ENCODE results near the gene PPFIA2. TPM values are rescaled to one million over a fixed set of nuclear protein-coding genes. Genes with fewer than 3 reads are reported as not detected.

PPFIA2 gene
- total RNA-seq, 1 experiment from 2014 or later, result not detected

DNA sequence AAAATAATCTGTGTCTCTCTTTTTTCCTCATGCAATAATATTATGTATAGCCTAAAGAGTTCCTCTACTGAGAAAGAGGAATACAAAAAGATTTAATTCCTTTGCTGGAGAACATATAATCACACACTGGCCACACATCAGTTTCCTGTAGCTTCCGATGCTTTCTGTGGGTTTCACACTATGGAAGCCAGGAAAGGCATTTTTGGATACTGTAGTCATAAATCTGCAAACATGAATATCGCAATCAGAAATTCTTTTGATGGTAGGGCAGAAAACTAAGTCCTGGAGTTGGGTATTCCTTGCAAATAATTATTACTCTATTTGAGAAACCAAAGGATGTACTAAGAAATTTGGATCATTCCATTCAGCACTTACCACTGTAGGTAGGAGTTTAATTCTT, 421.3 kb downstream of the PPFIA2 start:
- in situ Hi-C loops (cut with HindIII; ENCODE audit: low pct_unique_long_range_greater_than_20kb, low sequenced_read_pairs), result no loop called here

DNA sequence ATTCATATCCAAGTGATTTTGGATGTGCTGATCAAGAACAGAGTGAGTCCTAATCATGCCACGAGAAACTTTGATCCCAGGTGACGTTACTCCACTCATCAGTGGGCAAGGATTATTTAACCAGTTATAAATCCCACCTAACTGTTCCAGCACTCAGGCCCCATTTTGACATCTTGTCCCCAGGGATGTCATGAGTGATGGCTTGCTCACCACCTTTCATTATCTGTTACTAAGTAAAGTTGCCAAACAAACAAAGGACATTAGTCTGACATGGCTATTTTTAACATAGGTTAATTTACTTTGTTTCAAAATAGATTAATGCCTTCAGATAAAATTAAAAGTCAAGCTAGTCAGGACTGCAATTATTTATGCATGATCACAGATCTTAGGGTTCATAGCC, 425.3 kb downstream of the PPFIA2 start:
- DNase-seq (ENCODE audit: low read depth, low spot score), result no peak
- in situ Hi-C loops (cut with HindIII; ENCODE audit: low pct_unique_long_range_greater_than_20kb, low sequenced_read_pairs), result no loop called here

More for the DNA sequence above, 421.3 kb downstream of the PPFIA2 start:
- DNase-seq (ENCODE audit: low read depth, low spot score), result no peak

DNA sequence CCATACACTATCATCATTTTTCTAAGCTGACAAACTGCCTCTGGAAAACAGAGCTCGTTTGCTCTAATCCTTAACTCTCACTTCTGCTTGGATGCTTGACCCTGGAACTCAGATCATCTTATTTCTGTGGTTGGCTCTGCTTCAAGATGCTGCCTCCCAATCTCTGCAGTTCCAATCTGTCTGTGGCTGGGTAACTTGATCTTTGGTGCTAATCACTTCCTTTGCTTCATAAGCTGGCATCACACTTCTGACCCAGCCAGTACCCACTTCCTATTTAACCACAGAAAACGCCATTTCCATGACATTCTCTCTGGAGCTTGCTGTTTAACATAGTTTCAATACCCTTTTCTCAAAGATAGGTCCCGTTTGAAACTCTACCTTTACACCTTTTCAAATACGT, 427.1 kb downstream of the PPFIA2 start:
- in situ Hi-C loops (cut with HindIII; ENCODE audit: low pct_unique_long_range_greater_than_20kb, low sequenced_read_pairs), result no loop called here
- no peak for DNase-seq (ENCODE audit: low read depth, low spot score)

DNA sequence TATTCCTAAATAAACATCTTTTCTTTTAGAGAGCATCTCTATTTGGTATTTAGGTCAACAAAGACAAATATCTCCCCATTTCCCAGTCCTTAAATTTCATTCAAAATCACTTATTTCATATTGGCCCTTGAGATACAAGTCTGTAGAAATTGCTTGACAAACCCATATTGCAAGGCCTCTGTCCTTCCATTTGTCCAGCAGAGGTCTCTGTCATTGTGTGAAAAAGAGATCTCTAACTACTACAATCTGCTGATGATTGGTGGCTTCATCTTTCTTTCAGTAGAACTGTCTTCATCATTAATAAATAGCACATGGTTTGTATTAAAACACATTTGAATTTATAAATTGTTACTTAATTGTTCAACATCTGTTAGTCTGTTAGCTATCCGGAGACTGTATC, 428.7 kb downstream of the PPFIA2 start:
- in situ Hi-C loops (cut with HindIII; ENCODE audit: low pct_unique_long_range_greater_than_20kb, low sequenced_read_pairs), result no loop called here
- DNase-seq (ENCODE audit: low read depth, low spot score), result peak; percentile 25

DNA sequence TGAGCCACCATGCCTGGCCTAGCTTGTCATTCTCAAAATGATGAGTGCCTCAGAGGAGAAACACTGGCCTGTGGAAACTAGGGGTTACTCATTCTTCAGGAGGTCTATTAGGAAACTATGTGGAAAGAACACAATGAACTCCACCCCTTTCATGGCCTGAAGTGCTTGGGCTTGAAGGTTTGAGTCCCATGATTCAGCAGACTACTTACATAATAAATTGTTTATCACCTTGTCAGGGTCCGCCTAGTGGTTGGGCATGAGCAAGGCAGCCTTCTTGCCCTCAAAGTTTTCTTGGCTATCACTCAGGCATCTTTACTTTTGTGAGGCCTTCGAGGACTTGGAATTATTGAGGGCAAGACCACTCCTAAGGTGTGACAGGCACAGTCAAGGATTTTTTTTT, 430.1 kb downstream of the PPFIA2 start:
- in situ Hi-C loops (cut with HindIII; ENCODE audit: low pct_unique_long_range_greater_than_20kb, low sequenced_read_pairs), result no loop called here
- DNase-seq (ENCODE audit: low read depth, low spot score), result peak; percentile 56

DNA sequence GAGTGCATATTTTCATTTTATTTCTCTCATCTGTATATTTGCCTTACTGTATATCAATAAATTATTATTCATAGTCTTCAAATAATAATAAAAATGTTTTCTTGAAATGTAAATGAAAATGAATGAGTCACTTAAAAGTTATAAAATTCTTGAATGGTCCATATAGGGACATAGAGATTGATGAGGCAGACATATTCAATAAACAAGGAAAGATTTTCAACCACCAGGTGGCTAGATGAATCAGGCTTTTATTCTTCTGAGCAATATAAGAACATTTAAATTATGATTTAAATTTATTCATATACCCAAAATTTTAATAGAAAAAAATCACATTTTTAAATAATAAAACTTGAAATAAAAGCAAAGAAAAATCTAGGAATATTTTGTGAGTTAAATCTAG, 431.7 kb downstream of the PPFIA2 start:
- no peak for DNase-seq (ENCODE audit: low read depth, low spot score)
- in situ Hi-C loops (cut with HindIII; ENCODE audit: low pct_unique_long_range_greater_than_20kb, low sequenced_read_pairs), result no loop called here

DNA sequence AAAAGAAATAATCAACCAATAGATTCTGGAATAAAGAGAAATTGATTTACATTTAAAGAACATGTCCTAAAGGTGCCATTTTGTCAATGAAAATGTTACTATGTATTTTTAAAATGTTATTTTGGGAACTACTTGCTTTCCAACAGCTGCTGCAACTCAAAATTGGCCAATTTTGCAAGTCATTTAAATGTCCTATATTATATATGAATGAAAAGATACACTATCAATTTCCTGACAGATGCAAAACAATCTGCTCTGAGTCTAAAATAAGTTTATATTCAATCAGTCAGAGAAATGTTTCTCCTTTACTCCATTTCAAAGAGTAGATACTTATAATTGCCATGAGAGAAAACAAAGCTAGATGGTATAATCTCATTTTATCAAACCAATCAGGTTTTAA, 434.1 kb downstream of the PPFIA2 start:
- in situ Hi-C loops (cut with HindIII; ENCODE audit: low pct_unique_long_range_greater_than_20kb, low sequenced_read_pairs), result no loop called here
- DNase-seq (ENCODE audit: low read depth, low spot score), result no peak

DNA sequence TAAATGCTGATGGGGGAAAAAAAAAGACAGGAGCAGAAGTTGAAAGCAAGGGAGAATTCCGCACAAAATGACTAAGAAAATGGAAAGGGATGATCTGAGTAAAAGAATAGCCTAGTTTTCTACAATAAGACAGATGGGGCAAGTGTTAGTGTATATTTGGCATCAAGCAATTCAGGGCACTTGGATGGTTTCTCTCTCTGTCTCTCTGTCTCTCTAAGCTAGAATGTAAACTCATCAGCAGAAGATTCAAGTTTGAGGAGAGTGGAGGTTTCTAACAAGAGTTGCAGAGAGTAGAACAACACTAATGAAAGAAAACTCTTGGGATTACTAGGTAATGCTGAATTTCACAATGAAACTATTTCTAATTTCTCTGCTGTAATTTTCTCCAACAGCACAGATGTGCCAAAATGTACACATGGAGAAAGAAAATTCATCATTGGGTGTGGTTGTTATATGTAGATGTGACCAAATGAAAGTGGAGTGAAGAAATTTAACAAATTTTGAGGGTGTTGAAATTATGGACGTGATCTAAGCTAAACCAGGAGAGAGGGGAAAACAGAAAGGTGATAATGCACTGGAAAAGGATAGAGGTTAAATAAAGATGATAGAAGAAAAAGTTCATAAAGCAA, 444.1 kb downstream of the PPFIA2 start:
- no peak for DNase-seq (ENCODE audit: low read depth, low spot score)
- in situ Hi-C loops (cut with HindIII; ENCODE audit: low pct_unique_long_range_greater_than_20kb, low sequenced_read_pairs), result no loop called here

DNA sequence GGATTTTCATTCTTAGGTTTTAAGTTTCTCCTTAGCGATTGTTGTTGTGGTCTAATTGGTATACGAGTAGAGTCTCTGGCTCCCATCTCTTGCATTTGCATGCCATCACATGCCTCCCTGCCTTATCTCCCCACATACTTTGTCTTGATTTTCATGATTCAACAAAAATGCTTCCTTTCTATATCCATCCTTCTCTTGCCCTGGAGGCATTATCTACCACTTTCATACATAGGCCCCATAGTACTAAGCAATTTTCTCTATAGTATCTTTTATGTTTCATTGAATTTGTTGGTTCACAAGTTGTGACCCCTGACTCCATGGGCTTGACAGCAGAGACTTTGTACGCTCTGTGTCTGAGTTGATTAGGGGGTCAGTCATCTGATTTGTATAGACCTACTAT, 455.2 kb downstream of the PPFIA2 start:
- DNase-seq (ENCODE audit: low read depth, low spot score), result no peak
- in situ Hi-C loops (cut with HindIII; ENCODE audit: low pct_unique_long_range_greater_than_20kb, low sequenced_read_pairs), result no loop called here

DNA sequence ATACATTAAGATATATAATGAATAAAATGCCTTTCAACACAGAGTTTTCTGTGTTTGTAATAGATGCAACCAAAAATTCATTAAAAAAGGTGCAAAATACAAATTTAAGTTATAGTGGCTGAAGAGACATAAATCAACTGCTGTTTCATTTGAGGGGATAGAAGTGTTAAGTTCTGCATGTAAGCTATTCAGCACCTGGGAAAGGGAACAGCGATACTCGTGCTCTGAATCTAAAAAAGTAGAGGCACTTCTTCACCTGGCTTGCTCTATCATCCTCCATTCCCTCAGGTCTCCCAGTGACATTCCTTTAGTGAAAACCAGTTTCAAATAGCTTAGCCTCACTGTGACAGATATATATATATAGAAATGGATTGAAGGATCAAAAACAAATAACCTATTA, 458.7 kb downstream of the PPFIA2 start:
- in situ Hi-C loops (cut with HindIII; ENCODE audit: low pct_unique_long_range_greater_than_20kb, low sequenced_read_pairs), result no loop called here

DNA sequence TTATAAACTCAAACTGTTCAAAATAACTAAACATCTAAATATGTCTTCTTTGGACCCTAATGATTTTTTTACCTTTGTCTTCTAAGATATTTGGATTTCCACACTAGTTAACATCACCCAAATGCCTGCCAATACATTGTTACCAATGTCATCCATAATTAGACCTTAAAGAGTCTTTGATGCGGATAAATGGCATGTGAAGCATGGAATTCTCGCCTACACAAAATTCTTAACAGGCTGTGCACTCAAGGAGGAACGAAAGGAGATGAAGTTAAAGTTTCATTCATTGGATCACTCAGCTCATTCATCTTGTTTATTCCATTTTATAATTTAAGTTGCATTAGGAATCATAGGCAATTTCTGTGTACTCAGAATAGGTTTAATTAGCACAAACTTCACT, 461.5 kb downstream of the PPFIA2 start:
- in situ Hi-C loops (cut with HindIII; ENCODE audit: low pct_unique_long_range_greater_than_20kb, low sequenced_read_pairs), result no loop called here
- DNase-seq (ENCODE audit: low read depth, low spot score), result no peak

More for the DNA sequence above, 458.7 kb downstream of the PPFIA2 start:
- no peak for DNase-seq (ENCODE audit: low read depth, low spot score)

DNA sequence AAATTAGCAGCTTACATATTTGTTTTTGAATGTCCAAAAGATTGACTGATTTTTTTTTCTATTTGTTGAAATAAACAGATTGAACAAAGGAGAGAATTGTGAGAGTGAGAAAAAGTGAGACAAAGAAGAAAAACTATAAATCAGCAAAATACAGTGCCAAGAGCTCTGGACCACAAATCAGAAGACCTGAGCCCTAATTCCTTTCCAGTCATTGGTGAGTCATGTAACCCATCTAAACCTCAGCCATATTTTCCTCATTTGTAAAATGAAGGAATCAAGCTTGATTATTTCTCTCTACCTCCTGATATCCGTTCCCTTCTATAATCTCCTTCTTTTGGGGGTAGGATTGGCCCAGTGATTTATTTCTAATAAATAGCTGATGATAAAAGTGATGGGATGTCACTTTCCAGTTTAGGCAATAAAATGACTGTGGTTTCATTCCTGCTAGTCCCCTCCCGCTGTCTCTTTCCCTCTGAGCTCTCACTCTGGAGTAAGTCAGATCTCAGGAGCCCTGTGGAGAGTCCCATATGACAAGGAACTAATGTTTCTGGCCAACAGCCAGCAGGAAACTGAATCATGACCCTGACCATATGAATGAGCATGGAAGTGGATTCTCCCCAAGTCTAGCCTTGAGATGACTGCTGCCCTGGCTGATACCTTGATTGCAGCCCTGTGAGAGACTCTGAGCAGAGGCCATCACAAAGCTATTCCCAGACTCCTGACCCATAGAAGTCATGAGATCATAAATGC, 462.4 kb downstream of the PPFIA2 start:
- in situ Hi-C loops (cut with HindIII; ENCODE audit: low pct_unique_long_range_greater_than_20kb, low sequenced_read_pairs), result no loop called here
- DNase-seq (ENCODE audit: low read depth, low spot score), result no peak

DNA sequence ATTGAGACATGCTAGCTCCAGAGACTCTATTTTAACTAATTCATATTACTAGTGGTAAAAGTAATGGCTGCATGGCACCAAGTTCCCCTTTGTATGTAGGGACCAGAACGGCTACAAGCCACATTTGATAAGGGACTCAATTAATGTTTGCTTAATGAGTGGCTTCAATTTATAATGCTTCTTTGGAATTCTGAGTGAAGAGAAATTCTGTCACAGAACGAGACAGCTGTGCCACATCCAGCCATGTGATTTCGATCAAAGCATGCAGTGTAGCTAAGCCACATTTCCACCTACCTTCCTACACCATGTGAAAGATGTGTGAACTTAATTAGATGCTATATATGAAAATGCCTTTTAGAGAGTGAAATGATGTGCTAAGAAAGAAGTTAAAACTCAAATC, 463.9 kb downstream of the PPFIA2 start:
- no peak for DNase-seq (ENCODE audit: low read depth, low spot score)
- in situ Hi-C loops (cut with HindIII; ENCODE audit: low pct_unique_long_range_greater_than_20kb, low sequenced_read_pairs), result no loop called here

DNA sequence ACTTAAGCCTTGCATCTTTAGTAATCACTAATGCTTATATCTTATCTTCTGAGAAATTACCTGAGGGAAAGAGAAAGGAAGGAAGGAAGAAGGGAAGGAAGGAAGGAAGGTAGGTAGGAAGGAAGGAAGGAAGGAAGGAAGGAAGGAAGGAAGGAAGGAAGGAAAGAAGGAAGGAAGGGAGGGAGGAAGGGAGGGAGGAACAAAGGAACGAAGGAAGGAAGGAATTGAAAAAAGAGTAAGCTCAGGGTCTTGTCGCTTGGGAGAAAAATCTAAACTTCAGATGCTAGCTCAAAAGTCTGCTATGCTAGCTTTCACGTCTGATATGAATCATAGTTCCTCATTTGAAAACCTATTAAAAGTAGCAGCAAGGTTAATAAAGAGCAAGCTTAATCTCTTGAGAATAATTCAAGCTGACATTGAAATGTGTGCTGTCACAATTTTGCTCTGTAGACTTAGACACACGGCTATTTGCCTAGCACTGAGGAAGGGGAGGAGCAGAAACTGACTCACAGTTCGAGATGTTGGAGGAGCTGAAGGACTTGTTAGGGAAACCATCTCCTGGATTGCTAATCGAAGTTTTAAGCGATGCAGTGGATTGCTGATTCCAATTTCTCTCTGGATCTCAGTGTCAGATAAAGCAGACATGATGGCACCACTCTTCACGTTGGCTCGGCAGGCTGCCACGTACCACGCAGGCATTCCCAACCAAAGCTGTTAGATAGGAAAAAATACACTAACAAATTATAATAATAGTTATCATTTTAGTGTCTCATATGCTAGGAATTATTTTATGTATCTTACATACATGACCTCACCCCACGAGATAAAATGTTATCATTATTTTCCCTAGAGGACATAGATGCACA, 464.6 kb downstream of the PPFIA2 start:
- in situ Hi-C loops (cut with HindIII; ENCODE audit: low pct_unique_long_range_greater_than_20kb, low sequenced_read_pairs), result no loop called here
- no peak for DNase-seq (ENCODE audit: low read depth, low spot score)

DNA sequence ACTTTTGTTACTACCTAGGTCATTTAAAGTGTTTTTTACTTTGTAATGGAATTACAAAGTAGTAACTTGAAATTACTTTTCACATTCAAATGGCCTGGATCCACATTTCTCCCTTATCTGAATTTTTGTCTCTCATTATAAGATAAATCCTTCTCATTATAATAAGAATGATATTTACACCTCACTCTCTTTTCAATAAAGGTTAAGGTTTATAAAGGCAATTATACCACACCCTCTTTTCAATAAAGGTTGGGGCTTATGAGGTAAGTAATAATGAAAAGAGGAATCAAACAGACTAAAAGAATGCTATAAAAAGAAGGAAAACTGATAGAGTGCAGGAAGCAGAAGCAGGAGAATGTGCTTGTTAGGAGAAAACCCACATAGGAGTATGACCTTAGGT, 470.5 kb downstream of the PPFIA2 start:
- in situ Hi-C loops (cut with HindIII; ENCODE audit: low pct_unique_long_range_greater_than_20kb, low sequenced_read_pairs), result no loop called here
- DNase-seq (ENCODE audit: low read depth, low spot score), result no peak

DNA sequence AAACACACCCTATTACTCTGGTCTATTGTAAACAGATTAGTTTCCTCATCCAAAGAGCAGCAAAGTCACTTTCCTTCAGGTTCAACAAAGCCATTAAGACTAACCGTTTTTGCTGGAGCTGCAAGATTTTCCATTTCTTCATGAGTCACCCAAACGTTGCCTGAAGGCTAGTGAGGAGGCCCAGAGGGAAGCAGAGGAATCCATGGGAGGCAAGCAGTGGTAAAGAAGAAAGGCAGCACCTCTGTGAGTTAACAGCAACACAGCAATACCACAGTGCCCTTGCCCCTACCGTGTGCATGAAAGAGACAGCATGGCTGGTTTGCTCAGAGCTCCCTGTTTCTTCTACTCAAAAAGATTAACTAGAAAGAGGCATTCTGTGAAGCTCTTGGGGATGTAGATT, 475.0 kb downstream of the PPFIA2 start:
- no peak for DNase-seq (ENCODE audit: low read depth, low spot score)
- in situ Hi-C loops (cut with HindIII; ENCODE audit: low pct_unique_long_range_greater_than_20kb, low sequenced_read_pairs), result no loop called here

DNA sequence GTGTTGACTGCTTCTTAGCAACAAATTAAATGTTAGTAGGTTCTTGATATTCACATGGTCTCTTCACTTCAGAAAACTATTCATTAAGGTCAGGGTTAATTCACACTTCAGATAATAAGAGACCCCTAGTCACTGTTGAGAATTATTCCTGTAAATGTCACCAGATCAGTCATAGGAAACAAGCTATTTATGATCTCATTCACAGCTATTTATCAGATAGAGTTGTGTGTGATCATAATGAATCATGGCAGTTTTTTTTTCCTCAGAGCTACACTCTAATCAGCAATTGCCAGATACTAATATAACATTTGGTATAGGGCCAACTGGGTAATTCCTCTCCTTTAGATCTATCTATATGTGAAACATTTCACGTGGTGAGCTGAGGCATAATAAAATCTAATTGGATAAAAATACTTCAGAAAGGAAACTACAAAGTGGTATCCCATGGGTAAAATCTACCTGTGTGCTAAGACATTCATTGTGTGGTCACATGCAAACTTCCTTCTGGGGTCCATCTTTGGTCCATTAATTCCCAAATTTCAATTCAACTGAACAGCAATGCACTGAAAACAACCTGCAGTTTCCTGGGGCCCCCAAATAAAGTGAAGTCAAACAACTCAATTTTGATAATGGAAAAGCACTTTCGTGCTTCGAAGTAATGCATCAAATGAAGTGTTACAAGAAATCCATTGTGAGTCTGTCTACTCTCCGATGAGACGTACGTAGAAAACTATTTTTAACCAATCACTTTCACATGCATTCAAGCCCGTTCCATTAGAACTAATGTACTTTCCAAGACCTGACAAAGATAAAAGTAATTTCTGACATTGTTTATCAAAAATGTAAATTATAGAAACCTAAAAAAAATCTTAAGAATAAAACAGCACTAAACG, 484.3 kb downstream of the PPFIA2 start:
- in situ Hi-C loops (cut with HindIII; ENCODE audit: low pct_unique_long_range_greater_than_20kb, low sequenced_read_pairs), result no loop called here
- DNase-seq (ENCODE audit: low read depth, low spot score), result no peak

DNA sequence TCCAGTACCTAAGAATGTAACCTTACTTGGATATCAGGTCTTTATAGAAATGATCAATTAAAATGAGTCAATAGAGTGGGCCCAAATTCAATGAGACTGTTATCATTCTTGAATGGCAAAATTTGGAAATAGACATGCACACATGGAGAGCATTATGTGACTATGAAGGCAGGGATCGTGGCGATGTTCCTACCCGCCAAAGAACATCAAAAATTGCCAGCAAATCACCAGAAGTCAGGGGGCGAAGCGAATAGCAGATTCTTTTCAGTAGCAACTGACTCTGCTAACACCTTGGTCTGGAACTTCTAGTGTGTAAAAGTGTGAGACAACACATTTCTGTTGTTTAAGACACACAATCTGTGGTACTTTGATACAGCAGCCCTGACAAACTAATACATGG, 488.8 kb downstream of the PPFIA2 start:
- in situ Hi-C loops (cut with HindIII; ENCODE audit: low pct_unique_long_range_greater_than_20kb, low sequenced_read_pairs), result no loop called here
- no peak for DNase-seq (ENCODE audit: low read depth, low spot score)

All from SK-MEL-5 (cell line).